GM13977 (cell line): Measurements from ENCODE around the gene PLSCR3.

Experiments
- DNase-seq: peaks from one replicate; pipeline ENCODE4 v3.0.0; 2012; ENCODE audit warnings: low spot score
- CTCF ChIP-seq: IDR thresholded peaks from 2 replicates; pipeline ENCODE4 v1.5.1; 2012; ENCODE audit warnings: mild to moderate bottlenecking, control low read depth; ENCODE audit not compliant: insufficient read depth; ENCODE audit errors: extremely low read depth, missing control alignments
- in situ Hi-C: fragments of 300-500 bp; cut with MboI; formaldehyde crosslinking; loops from one replicate; pipeline ENCODE4 v1.12.0; 2022; ENCODE audit warnings: low sequenced_read_pairs, low pct_unique_long_range_greater_than_20kb, mixed read lengths, inconsistent platforms; ENCODE audit not compliant: unreplicated experiment

Gene PLSCR3

DNA sequence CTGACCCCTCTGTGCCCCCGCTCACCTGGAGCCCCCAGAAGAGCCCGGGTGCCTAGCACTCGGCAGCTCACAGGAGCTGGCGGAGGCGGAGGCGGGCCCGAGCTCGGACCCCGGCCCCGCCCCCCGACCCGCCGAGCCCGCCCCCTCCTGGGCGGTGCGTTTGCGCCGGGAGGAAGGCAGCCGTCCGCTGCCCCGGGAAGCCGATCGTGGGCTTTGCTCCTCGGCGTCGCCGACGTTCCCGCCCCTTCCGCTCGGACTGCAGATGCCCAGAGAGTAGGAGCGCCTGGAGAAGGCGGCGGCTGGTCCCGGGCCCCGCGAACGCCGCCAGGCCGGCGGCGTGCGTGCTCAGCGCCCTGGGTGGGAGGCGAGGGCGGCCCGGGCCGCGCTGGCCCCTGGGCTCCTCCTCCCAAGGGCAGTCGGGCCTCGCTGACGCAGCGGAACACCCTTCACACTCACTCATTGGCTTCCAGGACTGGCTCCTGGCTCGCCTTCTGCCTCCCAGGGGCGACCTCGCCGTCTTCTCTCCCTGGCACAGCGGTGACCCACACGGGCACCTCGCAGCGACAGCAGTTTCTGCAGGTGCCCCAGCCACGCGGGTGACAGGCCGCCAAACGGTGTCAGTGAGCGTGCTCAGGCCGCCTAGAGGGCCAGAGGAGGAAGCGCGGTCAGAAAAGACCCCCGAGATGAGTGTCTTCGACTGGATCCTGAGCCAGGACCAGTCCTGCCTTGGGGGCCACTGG, at the start of gene PLSCR3:
Gene PLSCR3 (minus strand): TSS at position 74 of the 740 bp plus-strand sequence. CDS start 415 bp downstream, outside the sequence.
- peak; percentile 26 for TF ChIP-seq CTCF

DNA sequence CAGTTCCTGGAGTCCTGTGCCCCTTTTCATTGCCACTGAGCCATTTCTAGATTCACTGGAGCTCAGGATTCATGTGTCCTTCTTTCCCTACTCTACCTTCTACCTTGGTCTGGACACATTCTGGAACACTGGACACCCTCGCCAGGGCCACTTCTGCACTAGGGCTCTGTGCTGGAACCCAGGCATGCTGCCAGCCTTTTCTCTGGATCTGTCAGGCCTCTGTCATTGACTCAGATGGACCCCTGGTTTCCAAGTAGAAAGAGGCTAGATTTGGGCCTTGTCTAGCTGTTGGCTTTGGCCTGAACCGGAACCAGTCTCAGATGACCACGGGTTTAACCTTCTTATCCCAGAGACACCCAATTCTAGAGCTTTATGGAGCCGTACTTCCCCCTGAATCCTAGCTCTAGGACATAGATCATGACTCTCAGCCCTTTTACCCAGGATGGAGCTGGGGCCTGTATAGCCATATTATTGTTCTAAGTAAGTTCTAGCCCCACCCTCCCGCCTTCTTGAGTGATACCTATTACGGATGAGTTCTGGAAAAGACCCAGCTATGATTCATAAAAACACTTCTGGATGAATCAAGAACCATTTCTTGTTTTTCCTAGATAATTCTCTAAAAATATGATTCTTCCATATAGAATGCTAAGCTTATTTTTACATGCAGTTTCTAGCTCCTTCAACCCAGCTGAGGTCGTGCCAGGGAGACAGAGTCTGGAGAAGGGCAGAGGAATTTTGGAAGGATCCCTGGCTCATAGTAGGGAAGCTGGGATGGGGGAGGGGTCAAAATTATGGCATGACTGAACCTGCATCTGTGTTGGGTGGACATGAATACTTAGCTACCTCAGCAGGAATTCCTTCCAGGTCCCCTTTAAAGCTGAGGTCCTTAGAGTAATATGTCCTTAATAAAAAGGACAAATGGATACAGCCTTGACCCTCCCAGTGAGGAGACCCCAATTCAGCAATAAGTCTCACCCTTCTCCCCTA, 49.5 kb upstream of the PLSCR3 start:
- no peak for TF ChIP-seq CTCF
- in situ Hi-C loops: no loop called here
- DNase-seq: no peak

More for the DNA sequence above, at the start of gene PLSCR3:
- in situ Hi-C loops: no loop called here
- peak; percentile 99 for DNase-seq

GRCh38 chr17:7442142-7442541, 47.8 kb upstream of the PLSCR3 start:
- TF ChIP-seq CTCF: no peak
- in situ Hi-C loops: no loop called here
- no peak for DNase-seq

GRCh38 chr17:7441266-7441665, 46.9 kb upstream of the PLSCR3 start:
- TF ChIP-seq CTCF: no peak
- in situ Hi-C loops: no loop called here
- DNase-seq: no peak

DNA sequence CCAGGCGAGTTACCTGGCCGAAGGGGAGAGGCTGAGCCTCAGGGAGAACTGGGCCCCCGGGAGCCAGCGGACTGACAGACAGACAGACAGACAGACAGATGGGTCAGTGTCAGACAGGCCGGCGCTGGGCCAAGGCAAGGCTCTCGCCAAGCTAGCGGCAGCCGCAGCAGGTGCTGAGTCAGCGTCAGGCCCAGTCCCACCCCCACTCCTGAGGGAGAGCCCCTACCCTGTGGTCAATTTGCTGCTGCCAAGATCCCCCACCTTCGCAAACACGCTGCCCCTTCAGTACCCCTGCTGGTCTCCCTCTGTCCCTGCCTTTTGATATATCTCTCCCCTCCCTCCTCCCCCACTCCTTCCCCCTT, 46.5 kb upstream of the PLSCR3 start:
- in situ Hi-C loops: no loop called here
- no peak for TF ChIP-seq CTCF
- DNase-seq: peak; percentile 81

DNA sequence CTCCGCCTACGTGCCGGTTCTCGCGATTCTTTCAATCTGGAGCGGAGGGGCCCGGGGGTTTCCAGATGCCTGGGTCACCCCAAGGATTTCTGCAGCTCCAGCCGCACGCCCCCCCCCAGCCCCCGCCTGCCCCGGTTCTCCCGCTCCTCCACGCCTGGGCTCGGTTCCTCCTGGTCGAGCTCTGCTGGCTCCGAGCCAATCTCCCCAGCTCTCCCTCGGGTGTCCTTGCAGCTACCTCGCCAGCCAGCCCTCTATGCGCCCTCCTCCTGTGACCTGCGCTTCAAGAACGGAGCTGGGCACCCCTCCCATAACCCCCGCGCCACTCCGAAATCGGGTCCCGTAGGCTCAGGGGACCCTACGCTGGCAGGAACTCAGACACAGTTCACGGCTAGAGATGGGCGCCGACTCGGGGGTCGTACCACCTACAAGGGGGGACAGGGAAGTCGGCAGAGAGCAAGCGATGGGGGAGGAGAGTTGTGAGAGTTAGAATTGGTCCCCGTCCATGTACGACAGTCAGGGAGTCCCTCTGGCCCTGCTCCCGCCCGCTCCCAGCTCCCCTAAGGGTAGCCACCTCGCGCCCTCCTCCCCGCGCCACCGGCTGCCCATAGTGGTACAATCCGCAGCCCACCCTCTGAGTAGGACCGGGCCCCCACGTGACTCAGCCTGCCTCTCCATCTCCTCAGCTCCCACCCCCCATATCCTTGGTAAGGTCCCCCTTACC, 45.9 kb upstream of the PLSCR3 start:
- TF ChIP-seq CTCF: no peak
- in situ Hi-C loops: no loop called here
- DNase-seq: peak; percentile 72
